ENCODE results near the gene HRH1.

DNA sequence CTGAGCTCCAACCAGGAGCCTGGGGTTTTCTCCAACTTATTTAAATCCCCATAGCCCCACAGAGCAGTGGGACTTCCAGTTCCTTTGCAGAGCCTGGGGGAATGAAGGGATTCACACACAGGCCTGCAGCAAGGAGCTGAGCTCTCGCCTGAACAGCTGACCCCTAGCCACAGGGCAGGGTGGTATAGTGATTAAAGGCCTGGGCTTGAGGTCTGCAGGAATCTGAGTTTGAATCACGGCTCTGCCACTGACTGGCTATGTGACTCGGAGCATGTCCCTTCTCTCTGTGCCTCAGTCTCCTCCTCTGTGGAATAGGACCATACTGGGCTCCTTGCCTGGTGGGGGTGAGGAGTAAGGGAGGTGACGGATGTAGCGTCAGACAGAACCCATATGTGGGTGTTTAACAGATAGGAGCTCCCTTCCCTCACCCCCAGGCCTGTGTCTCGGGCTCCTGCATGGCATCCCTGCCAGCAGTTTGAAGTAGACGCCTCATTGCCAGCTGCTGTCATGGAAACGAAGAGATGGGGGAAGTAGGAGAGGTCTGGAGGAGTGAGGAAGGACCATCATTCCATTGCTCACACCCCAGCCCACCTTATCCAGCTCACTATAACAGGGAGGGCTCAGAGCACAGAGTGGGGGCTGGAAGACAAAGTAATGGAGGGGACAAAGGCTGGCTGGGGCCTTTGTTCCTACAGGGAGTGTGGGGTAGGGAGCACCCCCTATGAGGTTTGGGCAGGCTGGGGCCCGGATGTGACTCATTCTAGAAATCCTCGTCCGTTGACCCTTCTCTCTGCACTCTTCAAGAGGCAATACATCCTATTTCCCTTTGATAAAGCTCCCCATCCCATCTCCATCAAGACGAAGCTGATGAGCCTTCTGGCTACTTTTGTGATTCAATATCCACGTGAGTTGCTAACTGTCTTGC is 14.8 kb downstream of the HRH1 start:
- TF ChIP-seq CTCF (IDR thresholded peaks at IDR 0.05) (no peak), POLR2A (IDR thresholded peaks at IDR 0.05) (no peak)
